ENCODE measurements around the gene PRKCE. TPM values are rescaled to one million over a fixed set of nuclear protein-coding genes. Genes with fewer than 3 reads are reported as not detected.
"Not testable (repeated sequence)": the region's sequence is repeated elsewhere in the genome, so short reads cannot be mapped to it uniquely, and the experiment has no call there.

Gene PRKCE
- total RNA-seq, 2 donors from 2014 or later = 6.3 to 30.1 TPM

GRCh38 chr2:45881970-45882581 is 230.6 kb downstream of the PRKCE start:
- peaks cover 7% of the 10 kb centered on the region for H3K9me3 Mint-ChIP-seq
- H3K36me3 Mint-ChIP-seq = peaks cover 8% of the 10 kb centered on the region
- no peak overlapping the region for H3K4me3 Mint-ChIP-seq
- H3K4me1 Mint-ChIP-seq (ENCODE audit: low read depth in 2 of 2) = peaks cover 0 to 6% of the 10 kb centered on the region in 2 donors
- ATAC-seq = no peak
- H3K27ac Mint-ChIP-seq = no peak overlapping the region
- no peak for DNase-seq (ENCODE audit: low spot score)
- H3K27me3 Mint-ChIP-seq = no peaks in the 10 kb centered on the region

- Mint-ChIP-seq H3K4me3 (no peak overlapping the region), H3K4me1 (ENCODE audit: low read depth in 2 of 2) (peaks cover 0 to 3% of the 10 kb centered on the region in 2 donors), H3K36me3 (peaks cover 2% of the 10 kb centered on the region), H3K9me3 (peaks cover under 1% of the 10 kb centered on the region), H3K27ac (no peak overlapping the region), H3K27me3 (no peaks in the 10 kb centered on the region)
- no peak for DNase-seq (ENCODE audit: low spot score)
- no peak for ATAC-seq
Measured at GRCh38 chr2:45882707-45883602, 231.5 kb downstream of the PRKCE start.

- Mint-ChIP-seq H3K27me3 (no peaks in the 10 kb centered on the region), H3K9me3 (no peaks in the 10 kb centered on the region), H3K4me1 (ENCODE audit: low read depth in 2 of 2) (peaks cover 0 to 3% of the 10 kb centered on the region in 2 donors), H3K27ac (no peak overlapping the region), H3K4me3 (no peak overlapping the region), H3K36me3 (no peaks in the 10 kb centered on the region)
- ATAC-seq (no peak), DNase-seq (ENCODE audit: low spot score) (no peak)
Measured at GRCh38 chr2:45883603-45884000, 232.1 kb downstream of the PRKCE start.

GRCh38 chr2:45884126-45884525 is 232.7 kb downstream of the PRKCE start:
- Mint-ChIP-seq H3K27ac (no peak overlapping the region), H3K9me3 (no peaks in the 10 kb centered on the region), H3K4me1 (ENCODE audit: low read depth in 2 of 2) (peaks cover 0 to 6% of the 10 kb centered on the region in 2 donors), H3K4me3 (no peak overlapping the region), H3K27me3 (no peaks in the 10 kb centered on the region), H3K36me3 (no peaks in the 10 kb centered on the region)
- no peak for DNase-seq (ENCODE audit: low spot score)
- ATAC-seq = no peak

- peaks cover 0 to 6% of the 10 kb centered on the region in 2 donors for H3K27me3 Mint-ChIP-seq
- no peaks in the 10 kb centered on the region for H3K36me3 Mint-ChIP-seq
- ATAC-seq = no peak
- H3K4me1 Mint-ChIP-seq (ENCODE audit: low read depth in 2 of 2) = peaks cover 0 to 9% of the 10 kb centered on the region in 2 donors
- H3K9me3 Mint-ChIP-seq = no peaks in the 10 kb centered on the region
- H3K4me3 Mint-ChIP-seq = no peak overlapping the region
- DNase-seq (ENCODE audit: low spot score) = no peak
- H3K27ac Mint-ChIP-seq = no peak overlapping the region
Measured at GRCh38 chr2:45885171-45885621, 233.7 kb downstream of the PRKCE start.

- H3K4me3 Mint-ChIP-seq = no peak overlapping the region
- no peaks in the 10 kb centered on the region for H3K9me3 Mint-ChIP-seq
- DNase-seq (ENCODE audit: low spot score) (no peak), ATAC-seq (no peak)
- no peak overlapping the region for H3K27ac Mint-ChIP-seq
- peaks cover 7 to 15% of the 10 kb centered on the region in 2 donors for H3K4me1 Mint-ChIP-seq (ENCODE audit: low read depth in 2 of 2)
- H3K27me3 Mint-ChIP-seq = peaks cover 0 to 10% of the 10 kb centered on the region in 2 donors
- H3K36me3 Mint-ChIP-seq = no peaks in the 10 kb centered on the region
Measured at GRCh38 chr2:45886171-45886663, 234.7 kb downstream of the PRKCE start.

GRCh38 chr2:45888167-45888566 is 236.7 kb downstream of the PRKCE start:
- H3K4me3 Mint-ChIP-seq = no peak overlapping the region
- DNase-seq (ENCODE audit: low spot score) = no peak
- peaks cover 0 to 19% of the 10 kb centered on the region in 2 donors for H3K27me3 Mint-ChIP-seq
- no peak for ATAC-seq
- no peaks in the 10 kb centered on the region for H3K9me3 Mint-ChIP-seq
- no peaks in the 10 kb centered on the region for H3K36me3 Mint-ChIP-seq
- H3K4me1 Mint-ChIP-seq (ENCODE audit: low read depth in 2 of 2) = peaks cover 15 to 23% of the 10 kb centered on the region in 2 donors
- H3K27ac Mint-ChIP-seq = no peak overlapping the region

- H3K27ac Mint-ChIP-seq = no peak overlapping the region
- H3K4me3 Mint-ChIP-seq = no peak overlapping the region
- no peaks in the 10 kb centered on the region for H3K9me3 Mint-ChIP-seq
Measured at GRCh38 chr2:45888641-45889040, 237.2 kb downstream of the PRKCE start.

GRCh38 chr2:45889053-45889452 is 237.6 kb downstream of the PRKCE start:
- Mint-ChIP-seq H3K27me3 (peaks cover 0 to 19% of the 10 kb centered on the region in 2 donors), H3K4me1 (ENCODE audit: low read depth in 2 of 2) (peaks cover 15 to 23% of the 10 kb centered on the region in 2 donors), H3K27ac (no peak overlapping the region), H3K36me3 (no peaks in the 10 kb centered on the region), H3K9me3 (no peaks in the 10 kb centered on the region), H3K4me3 (no peak overlapping the region)
- DNase-seq (ENCODE audit: low spot score) (no peak), ATAC-seq (peak in 1 of 2 donors; percentile 60)

More at GRCh38 chr2:45888641-45889040, 237.2 kb downstream of the PRKCE start:
- no peaks in the 10 kb centered on the region for H3K36me3 Mint-ChIP-seq
- H3K4me1 Mint-ChIP-seq (ENCODE audit: low read depth in 2 of 2) = peaks cover 15 to 23% of the 10 kb centered on the region in 2 donors
- peaks cover 0 to 19% of the 10 kb centered on the region in 2 donors for H3K27me3 Mint-ChIP-seq
- ATAC-seq (no peak), DNase-seq (ENCODE audit: low spot score) (no peak)

GRCh38 chr2:45889620-45890370 is 238.3 kb downstream of the PRKCE start:
- ATAC-seq (no peak), DNase-seq (ENCODE audit: low spot score) (no peak)
- Mint-ChIP-seq H3K4me1 (ENCODE audit: low read depth in 2 of 2) (peaks cover 15 to 23% of the 10 kb centered on the region in 2 donors), H3K27me3 (peaks cover 0 to 19% of the 10 kb centered on the region in 2 donors), H3K27ac (no peak overlapping the region), H3K36me3 (no peaks in the 10 kb centered on the region), H3K4me3 (no peak overlapping the region), H3K9me3 (no peaks in the 10 kb centered on the region)

GRCh38 chr2:45890371-45890646 is 238.8 kb downstream of the PRKCE start:
- H3K4me1 Mint-ChIP-seq (ENCODE audit: low read depth in 2 of 2) = peaks cover 15 to 23% of the 10 kb centered on the region in 2 donors
- H3K27me3 Mint-ChIP-seq = peaks cover 0 to 19% of the 10 kb centered on the region in 2 donors
- H3K36me3 Mint-ChIP-seq; DNase-seq (ENCODE audit: low spot score); ATAC-seq; H3K9me3 Mint-ChIP-seq; H3K27ac Mint-ChIP-seq; H3K4me3 Mint-ChIP-seq: not testable (repeated sequence)

- ATAC-seq = no peak
- Mint-ChIP-seq H3K27me3 (peaks cover 0 to 19% of the 10 kb centered on the region in 2 donors), H3K27ac (no peak overlapping the region), H3K4me1 (ENCODE audit: low read depth in 2 of 2) (peaks cover 15 to 26% of the 10 kb centered on the region in 2 donors), H3K9me3 (no peaks in the 10 kb centered on the region), H3K36me3 (no peaks in the 10 kb centered on the region), H3K4me3 (no peak overlapping the region)
- no peak for DNase-seq (ENCODE audit: low spot score)
Measured at GRCh38 chr2:45890819-45891218, 239.3 kb downstream of the PRKCE start.

GRCh38 chr2:45891719-45892424 is 240.4 kb downstream of the PRKCE start:
- Mint-ChIP-seq H3K27ac (no peak overlapping the region), H3K36me3 (no peaks in the 10 kb centered on the region), H3K4me3 (no peak overlapping the region), H3K27me3 (peaks cover 0 to 19% of the 10 kb centered on the region in 2 donors), H3K4me1 (ENCODE audit: low read depth in 2 of 2) (peaks cover 15 to 26% of the 10 kb centered on the region in 2 donors), H3K9me3 (no peaks in the 10 kb centered on the region)
- ATAC-seq = no peak
- no peak for DNase-seq (ENCODE audit: low spot score)
